H1 (cell line): ENCODE results near the gene CFAP221. TPM values are rescaled to one million over a fixed set of nuclear protein-coding genes. Genes with fewer than 3 reads are reported as not detected.

Source experiments
- CHD7 ChIP-seq: fragments of 300-600 bp; sonication (generic); IDR thresholded peaks from 2 replicates; pipeline ENCODE4 v1.7.1; 2012; ENCODE audit warnings: low read length, moderate library complexity, mild to moderate bottlenecking, inconsistent platforms; ENCODE audit not compliant: insufficient replicate concordance
- RNF2 ChIP-seq: fragments of 200-900, 300-1000 bp; sonication (generic); IDR thresholded peaks from 2 replicates; pipeline ENCODE4 v1.7.1; 2016; ENCODE audit warnings: borderline replicate concordance, low read depth, mild to moderate bottlenecking, antibody characterized with exemption, low read length; ENCODE audit not compliant: poor library complexity, severe bottlenecking; ENCODE audit errors: missing control alignments
- TAF1 ChIP-seq: IDR thresholded peaks from 2 replicates; pipeline ENCODE4 v1.6.1; 2011; ENCODE audit warnings: mild to moderate bottlenecking, low read depth, low read length
- polyA plus RNA-seq, 7 experiments: library from polyadenylated mRNA; depleted of rRNA in 3 of 7; stranded (reverse) in 5 of 7; unstranded in 2 of 7; fragments of >200 nt in 5 of 7; fragments of 200-250 nt in 2 of 7; gene quantifications; 1 replicate in 5 of 7; 2 replicates in 1 of 7; 4 replicates in 1 of 7; pipeline versions ENCODE4 v1.2.1 to v1.2.3, GENCODE V29; 2011 to 2013; ENCODE audit warnings: missing spikeins in 2 of 7, mixed read lengths in 2 of 7
- total RNA-seq: library from RNA; stranded (reverse); fragmentation: NEBNext Ultra II Directional; extraction: Animal tissue kit (Norgen Biotek cat#: 25700); gene quantifications from 2 replicates; pipeline ENCODE4 v1.2.1, GENCODE V29; 2021

CFAP221 gene
- total and polyA plus RNA-seq, 2 of the 8 experiments (the other 6 are each of a cell fraction or from before 2014, with no cell fraction given): 0.14 to 0.71 TPM

- TF ChIP-seq CHD7 (no peak), TAF1 (no peak), RNF2 (no peak)
- TF ChIP-seq, all 59 proteins: peak for 0
Measured at GRCh38 chr2:119513832-119514231, 30.4 kb upstream of the CFAP221 start (continued).
